Prostate gland (tissue), 2 donors: ENCODE measurements around the gene ATP6V0E2.

ENCODE experiments used
- CTCF ChIP-seq, 4 experiments: fragments of 200-600 bp in 2 of 4; fragments of 450-650 bp in 2 of 4; sonication (generic) in 2 of 4; IDR thresholded peaks; 1 replicate in 3 of 4; 2 replicates in 1 of 4; pipeline ENCODE4 v1.5.1; 2016 to 2019; ENCODE audit warnings: antibody characterized with exemption in 4 of 4, mild to moderate bottlenecking in 2 of 4, moderate library complexity in 2 of 4
- POLR2A ChIP-seq: fragments of 450-650 bp; IDR thresholded peaks from one replicate; pipeline ENCODE4 v1.6.1; 2016; ENCODE audit warnings: antibody characterized with exemption, mild to moderate bottlenecking
- POLR2AphosphoS5 ChIP-seq: sonication (generic); formaldehyde crosslinking; IDR thresholded peaks from one replicate; pipeline ENCODE4 v1.6.1; 2017; ENCODE audit warnings: antibody characterized with exemption

- TF ChIP-seq CTCF (IDR thresholded peaks at IDR 0.05), result no peak
- TF ChIP-seq POLR2AphosphoS5, result no peak
- no peak for TF ChIP-seq POLR2A
These were observed 5.5 kb downstream of the ATP6V0E2 start for GRCh38 chr7:149879271-149879743.
